Right atrium auricular region (tissue), 2 donors: ENCODE data around the gene FBXL4. TPM values are rescaled to one million over a fixed set of nuclear protein-coding genes. Genes with fewer than 3 reads are reported as not detected.

Source experiments
- DNase-seq: peaks from one replicate; pipeline ENCODE4 v3.0.0-alpha.2; 2019; ENCODE audit warnings: low spot score
- H3K27ac ChIP-seq, 2 donors: fragments of 200-600 bp; sonication (generic); 1 replicate in 1 of 2; 2 replicates in 1 of 2; pipeline ENCODE4 v1.5.1; 2016 to 2019
- H3K27me3 ChIP-seq, 2 donors: fragments of 200-600 bp; sonication (generic); one replicate each; pipeline versions ENCODE4 v1.5.1 to v1.6.0; 2017 to 2019
- H3K36me3 ChIP-seq: fragments of 200-600 bp; sonication (generic); one replicate; pipeline ENCODE4 v1.5.1; 2016
- H3K4me1 ChIP-seq, 2 donors: fragments of 200-600 bp; sonication (generic); one replicate each; pipeline versions ENCODE4 v1.5.1 to v1.6.0; 2017 to 2019
- H3K4me3 ChIP-seq, 2 donors: fragments of 200-600 bp; sonication (generic); 1 replicate in 1 of 2; 2 replicates in 1 of 2; pipeline ENCODE4 v1.5.1; 2017 to 2019; ENCODE audit warnings: mild to moderate bottlenecking in 1 of 2, moderate library complexity in 1 of 2
- H3K9me3 ChIP-seq, 2 donors: fragments of 200-600 bp; sonication (generic); one replicate each; pipeline ENCODE4 v1.5.1; 2019
- total RNA-seq, 2 donors: library from RNA; depleted of rRNA; stranded (reverse); fragments of >200 nt; gene quantifications; one replicate each; pipeline ENCODE4 v1.1.0, GENCODE V29; 2016
- TF ChIP-seq, protein P1 (sequence below), 2 donors: fragments of 200-600 bp; sonication (generic); IDR thresholded peaks; one replicate each; pipeline ENCODE4 v1.5.1; 2019; ENCODE audit warnings: antibody characterized with exemption in 2 of 2

The FBXL4 gene
- total RNA-seq, 2 donors from 2014 or later = 20.6 to 22.6 TPM

DNA sequence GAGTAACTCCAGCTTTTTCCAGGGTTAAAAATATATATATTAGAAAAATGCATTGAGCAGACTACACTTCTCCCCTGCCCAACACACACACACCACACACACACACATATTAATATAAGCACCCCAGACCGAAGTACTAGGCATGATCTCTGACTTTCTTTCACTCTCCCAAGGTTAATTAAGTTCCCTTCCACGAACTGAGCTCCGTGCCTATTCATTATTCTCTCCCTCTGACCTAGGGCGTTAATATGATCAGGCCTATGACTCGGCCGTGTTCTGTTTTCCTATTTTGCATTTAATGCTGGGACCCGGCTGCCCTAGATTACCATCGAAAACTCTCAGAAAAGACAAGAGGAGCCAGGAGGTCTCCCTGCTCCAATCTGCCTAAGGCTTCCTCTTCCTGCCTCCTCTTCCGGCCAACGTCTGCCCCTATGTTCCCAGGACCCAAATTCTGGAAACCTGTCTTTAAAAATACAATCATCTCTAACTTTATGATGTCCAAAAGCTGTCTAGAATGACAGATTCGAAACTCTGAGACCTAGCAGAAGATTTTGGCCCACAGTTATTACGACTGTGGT, 119.4 kb downstream of the FBXL4 start:
- no peaks in the 10 kb centered on the region for H3K36me3 ChIP-seq
- peaks cover 0 to 53% of the 10 kb centered on the region in 2 donors for H3K4me1 ChIP-seq
- TF ChIP-seq, protein P1, sequence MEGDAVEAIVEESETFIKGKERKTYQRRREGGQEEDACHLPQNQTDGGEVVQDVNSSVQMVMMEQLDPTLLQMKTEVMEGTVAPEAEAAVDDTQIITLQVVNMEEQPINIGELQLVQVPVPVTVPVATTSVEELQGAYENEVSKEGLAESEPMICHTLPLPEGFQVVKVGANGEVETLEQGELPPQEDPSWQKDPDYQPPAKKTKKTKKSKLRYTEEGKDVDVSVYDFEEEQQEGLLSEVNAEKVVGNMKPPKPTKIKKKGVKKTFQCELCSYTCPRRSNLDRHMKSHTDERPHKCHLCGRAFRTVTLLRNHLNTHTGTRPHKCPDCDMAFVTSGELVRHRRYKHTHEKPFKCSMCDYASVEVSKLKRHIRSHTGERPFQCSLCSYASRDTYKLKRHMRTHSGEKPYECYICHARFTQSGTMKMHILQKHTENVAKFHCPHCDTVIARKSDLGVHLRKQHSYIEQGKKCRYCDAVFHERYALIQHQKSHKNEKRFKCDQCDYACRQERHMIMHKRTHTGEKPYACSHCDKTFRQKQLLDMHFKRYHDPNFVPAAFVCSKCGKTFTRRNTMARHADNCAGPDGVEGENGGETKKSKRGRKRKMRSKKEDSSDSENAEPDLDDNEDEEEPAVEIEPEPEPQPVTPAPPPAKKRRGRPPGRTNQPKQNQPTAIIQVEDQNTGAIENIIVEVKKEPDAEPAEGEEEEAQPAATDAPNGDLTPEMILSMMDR (IDR thresholded peaks at IDR 0.05) = no peak
- DNase-seq = no peak
- no peak overlapping the region for H3K4me3 ChIP-seq
- H3K27ac ChIP-seq = no peak overlapping the region
- peaks cover 81 to 86% of the 10 kb centered on the region in 2 donors for H3K27me3 ChIP-seq
- no peaks in the 10 kb centered on the region for H3K9me3 ChIP-seq

DNA sequence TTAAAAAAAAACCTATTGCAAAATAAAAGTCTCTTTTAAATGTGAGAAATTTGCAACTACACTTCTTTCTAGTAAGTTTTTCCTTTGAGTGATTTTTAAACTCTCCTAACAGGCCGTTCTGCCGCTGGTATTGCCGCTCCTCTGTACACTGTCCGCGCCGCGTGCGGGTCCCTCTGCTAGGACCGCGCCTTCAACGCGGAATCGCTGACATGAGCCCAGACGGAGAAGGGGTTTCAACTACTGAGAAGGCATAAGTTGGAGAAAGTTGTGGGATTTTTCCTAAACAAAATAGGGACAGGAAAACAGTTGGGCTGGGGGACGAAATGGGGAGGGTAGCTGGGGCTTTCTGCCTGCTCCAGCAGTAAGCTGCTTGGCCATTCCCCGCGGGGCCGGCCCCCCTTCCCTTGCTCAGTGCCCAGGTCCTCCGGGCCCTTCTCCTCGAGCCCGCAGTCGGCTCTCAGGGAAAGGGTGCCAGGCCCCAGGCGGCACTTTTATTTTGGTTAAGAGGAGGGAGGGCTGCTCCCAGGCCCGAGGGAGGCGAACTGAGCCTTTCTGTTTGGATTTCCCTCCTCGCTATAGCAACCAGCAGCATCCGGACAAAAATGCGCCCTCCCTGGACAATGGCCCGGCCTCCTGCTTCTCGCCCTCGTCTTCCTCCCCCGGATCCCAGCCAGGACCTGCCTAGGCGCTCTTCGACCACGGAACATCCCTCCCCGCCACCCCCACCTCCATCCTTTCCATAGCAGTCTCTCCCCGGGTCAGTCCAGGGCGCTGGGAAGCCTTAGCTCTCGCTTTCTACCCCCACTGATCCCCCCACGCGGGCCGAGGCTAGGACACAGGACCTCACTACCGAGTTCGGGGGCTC, 120.2 kb downstream of the FBXL4 start:
- no peaks in the 10 kb centered on the region for H3K9me3 ChIP-seq
- no peak for DNase-seq
- H3K27ac ChIP-seq = no peak overlapping the region
- H3K36me3 ChIP-seq = no peaks in the 10 kb centered on the region
- peaks cover 82 to 83% of the 10 kb centered on the region in 2 donors for H3K27me3 ChIP-seq
- peaks cover 0 to 46% of the 10 kb centered on the region in 2 donors for H3K4me1 ChIP-seq
- TF ChIP-seq, protein P1 (IDR thresholded peaks at IDR 0.05) = no peak
- H3K4me3 ChIP-seq = no peak overlapping the region

DNA sequence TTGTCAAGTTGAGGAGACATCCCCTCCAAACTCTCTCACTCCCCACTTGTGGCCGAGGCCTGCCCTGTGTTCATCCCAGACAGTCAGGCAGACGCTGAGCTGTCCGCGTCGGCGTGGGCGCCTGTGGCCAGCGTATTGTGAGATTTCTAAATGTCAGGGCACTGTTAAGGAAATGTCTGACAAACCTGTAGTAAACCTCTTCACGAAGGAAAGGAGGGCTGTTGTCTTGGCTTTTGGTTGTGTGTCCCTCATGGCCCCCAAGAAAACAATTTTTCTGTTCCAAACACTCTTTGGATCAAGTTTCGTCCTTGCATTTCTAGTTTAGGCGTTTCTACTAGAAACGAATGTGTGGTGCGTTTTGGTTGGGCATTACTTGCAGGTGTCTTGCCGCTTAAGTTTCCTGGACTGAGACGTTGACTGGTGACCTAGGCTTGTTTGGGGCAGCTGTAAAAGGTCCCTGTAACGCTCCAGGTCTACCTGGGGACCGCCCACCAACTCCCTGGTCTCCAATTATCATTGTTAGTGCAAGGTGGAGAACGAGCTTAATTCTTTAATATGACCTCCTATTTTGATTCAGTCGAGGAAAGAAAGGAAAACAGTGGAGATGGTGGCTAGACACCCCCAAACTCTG, 122.0 kb downstream of the FBXL4 start:
- no peaks in the 10 kb centered on the region for H3K9me3 ChIP-seq
- TF ChIP-seq, protein P1 (IDR thresholded peaks at IDR 0.05) = no peak
- no peak for DNase-seq
- no peak overlapping the region for H3K27ac ChIP-seq
- peaks cover 0 to 29% of the 10 kb centered on the region in 2 donors for H3K4me1 ChIP-seq
- H3K27me3 ChIP-seq = peaks cover 65 to 66% of the 10 kb centered on the region in 2 donors
- no peak overlapping the region for H3K4me3 ChIP-seq
- H3K36me3 ChIP-seq = no peaks in the 10 kb centered on the region

DNA sequence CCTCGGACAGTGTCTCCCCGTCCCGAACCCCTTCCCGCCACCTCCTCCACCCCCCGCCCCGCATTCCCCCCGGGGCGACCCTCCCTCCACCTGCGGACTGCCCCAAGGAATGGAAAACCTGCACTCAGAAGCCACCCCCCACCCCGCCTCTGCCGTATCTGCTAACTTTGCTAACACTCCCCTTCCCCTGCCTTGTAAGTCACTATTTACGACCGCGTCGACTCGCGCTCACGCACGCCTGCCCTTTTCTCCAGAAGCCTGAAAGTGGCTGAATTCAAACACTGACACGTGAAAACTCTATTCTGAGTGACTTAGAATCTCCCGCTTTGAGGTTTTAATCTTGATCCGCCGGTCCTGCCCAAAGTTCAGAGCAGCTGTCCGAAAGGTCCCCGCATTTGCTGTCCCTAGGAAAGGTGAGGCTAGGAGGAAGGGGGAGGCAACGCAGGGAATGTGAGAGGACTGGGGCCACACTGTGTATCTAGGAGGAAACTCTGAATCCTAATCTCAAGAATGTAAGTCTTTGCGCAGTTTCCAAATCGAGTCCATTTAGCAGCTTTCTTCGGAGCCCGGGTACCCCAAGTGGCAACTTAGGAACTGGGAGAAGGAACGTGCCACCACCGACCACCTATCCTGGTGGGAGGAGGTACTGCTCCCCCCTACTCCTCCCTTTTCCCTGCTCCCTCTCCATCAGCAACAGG, 122.7 kb downstream of the FBXL4 start:
- H3K36me3 ChIP-seq = no peaks in the 10 kb centered on the region
- no peaks in the 10 kb centered on the region for H3K9me3 ChIP-seq
- no peak overlapping the region for H3K27ac ChIP-seq
- no peak overlapping the region for H3K4me3 ChIP-seq
- TF ChIP-seq, protein P1 (IDR thresholded peaks at IDR 0.05) = no peak
- peaks cover 0 to 29% of the 10 kb centered on the region in 2 donors for H3K4me1 ChIP-seq
- H3K27me3 ChIP-seq = peaks cover 59 to 61% of the 10 kb centered on the region in 2 donors
- DNase-seq = no peak

DNA sequence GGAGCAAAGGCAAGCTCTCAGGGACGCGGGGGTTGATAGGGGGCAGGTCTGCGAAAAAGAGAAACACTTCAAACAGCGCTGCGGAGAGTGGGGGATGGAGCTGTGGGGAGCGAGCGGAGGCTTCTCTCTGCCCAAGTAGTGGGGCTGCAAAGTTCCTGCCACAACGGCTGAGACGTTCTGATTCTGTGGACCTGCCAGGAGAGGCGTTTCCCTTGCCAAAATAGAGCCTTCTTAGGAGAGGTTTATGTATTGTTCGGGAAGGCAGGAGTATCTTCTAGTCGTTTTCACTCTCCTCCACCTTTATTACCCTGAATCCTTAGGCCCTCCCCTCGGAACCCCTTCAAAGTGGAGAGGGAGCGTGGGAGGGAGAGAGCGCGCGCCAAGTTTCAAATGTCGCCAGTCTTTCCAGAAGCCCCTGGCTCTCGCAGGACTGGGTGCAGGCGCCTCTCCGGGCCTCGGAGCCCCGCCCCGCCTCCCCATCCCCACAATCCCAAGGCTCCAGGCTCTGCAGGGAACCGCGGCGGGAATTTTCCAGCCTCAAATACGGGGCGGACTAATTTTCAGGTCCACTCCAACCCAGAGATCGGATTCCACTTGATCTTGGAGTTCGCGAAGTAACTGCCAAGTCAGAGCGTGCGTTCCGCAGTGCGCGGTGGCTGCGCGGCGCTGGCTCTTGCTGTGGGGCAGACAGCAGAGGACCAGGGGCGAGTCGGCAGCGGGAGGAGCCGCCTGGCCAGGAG, 123.4 kb downstream of the FBXL4 start:
- Histone ChIP-seq H3K36me3 (no peaks in the 10 kb centered on the region), H3K4me3 (no peak overlapping the region), H3K27ac (no peak overlapping the region), H3K4me1 (peaks cover 0 to 29% of the 10 kb centered on the region in 2 donors), H3K27me3 (peaks cover 59% of the 10 kb centered on the region in 2 donors), H3K9me3 (no peaks in the 10 kb centered on the region)
- TF ChIP-seq, protein P1 (IDR thresholded peaks at IDR 0.05) = no peak
- DNase-seq = no peak
